Neural progenitor cell (in vitro differentiated cells): ENCODE data around the gene WSCD2.
"Not testable (repeated sequence)": the region's sequence is repeated elsewhere in the genome, so short reads cannot be mapped to it uniquely, and the experiment has no call there.

Experiments used
- CTCF ChIP-seq: fragments of 200-600 bp; sonication (generic); IDR thresholded peaks from 2 replicates; pipeline ENCODE4 v1.5.1; 2017; ENCODE audit warnings: antibody characterized with exemption, mild to moderate bottlenecking
- EZH2 ChIP-seq: fragments of 200-600 bp; sonication (generic); IDR thresholded peaks from 2 replicates; pipeline ENCODE4 v1.6.1; 2017; ENCODE audit warnings: antibody characterized with exemption, mild to moderate bottlenecking, moderate library complexity
- EZH2phosphoT487 ChIP-seq: fragments of 200-600 bp; sonication (generic); IDR thresholded peaks from 2 replicates; pipeline ENCODE4 v1.6.1; 2017; ENCODE audit warnings: antibody characterized with exemption

DNA sequence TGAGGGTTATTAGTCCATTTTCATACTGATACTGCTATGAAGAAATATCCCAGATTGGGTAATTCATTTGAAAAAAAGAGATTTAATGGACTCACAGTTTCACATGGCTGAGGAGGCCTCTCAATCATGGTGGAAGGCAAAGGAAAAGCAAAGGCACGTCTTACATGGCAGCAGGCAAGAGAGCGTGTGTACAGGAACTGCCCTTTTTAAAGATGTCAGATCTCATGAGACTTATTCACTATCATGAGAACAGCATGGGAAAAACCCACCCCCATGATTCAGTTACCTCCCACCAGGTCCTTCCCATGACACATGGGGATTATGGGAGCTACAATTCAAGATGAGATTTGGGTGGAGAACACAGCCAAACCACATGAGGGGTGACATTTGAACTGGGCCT, 96.0 kb downstream of the WSCD2 start:
- not testable (repeated sequence) for TF ChIP-seq CTCF, EZH2phosphoT487, EZH2
